H1 (cell line): Measurements from ENCODE around the gene PLD3. TPM values are rescaled to one million over a fixed set of nuclear protein-coding genes. Genes with fewer than 3 reads are reported as not detected.

Experiments used
- CTCF ChIA-PET: fragments of 300-600 bp; sonication (Branson Sonifier 250); formaldehyde crosslinking; loops from one replicate; lab custom pipeline; 2021; ENCODE audit not compliant: partially characterized antibody; lab: Charles Lee
- POLR2A ChIA-PET: fragments of 300-600 bp; sonication (Branson Sonifier 250); formaldehyde crosslinking; loops from one replicate; lab custom pipeline; 2021; ENCODE audit warnings: inconsistent platforms; ENCODE audit not compliant: partially characterized antibody; lab: Charles Lee
- DNase-seq, 2 experiments: peaks; one replicate each; pipeline versions ENCODE4 v3.0.0 to v3.0.0-alpha.2; 2010 to 2022; ENCODE audit warnings: low spot score in 2 of 2, low read depth in 1 of 2, mixed read lengths in 1 of 2
- FAIRE-seq: peaks from 2 replicates; lab custom pipeline; 2011; peaks lifted over from hg19 to GRCh38; lab: Jason Lieb, UNC
- H2AFZ ChIP-seq: 2 replicates; pipeline ENCODE4 v1.8.1; 2012; ENCODE audit warnings: low read length, inconsistent platforms
- H2AK5ac ChIP-seq: 2 replicates; pipeline ENCODE4 v1.6.1; 2013; ENCODE audit warnings: low read depth, low read length
- H2BK120ac ChIP-seq: replicated peaks from 2 replicates; pipeline ENCODE3; 2013; ENCODE audit warnings: low read depth, low read length, inconsistent platforms
- H2BK12ac ChIP-seq: 2 replicates; pipeline ENCODE4 v1.6.1; 2013; ENCODE audit warnings: low read depth, low read length
- H2BK15ac ChIP-seq: 2 replicates; pipeline ENCODE4 v1.6.1; 2013; ENCODE audit warnings: low read length
- H2BK20ac ChIP-seq: 2 replicates; pipeline ENCODE4 v1.6.1; 2013; ENCODE audit warnings: low read length
- H2BK5ac ChIP-seq: 2 replicates; pipeline ENCODE4 v1.6.1; 2013; ENCODE audit warnings: low read depth, low read length
- H3K14ac ChIP-seq: 2 replicates; pipeline ENCODE4 v1.6.1; 2013; ENCODE audit warnings: inconsistent platforms; ENCODE audit not compliant: insufficient read length
- H3K18ac ChIP-seq: 2 replicates; pipeline ENCODE4 v1.6.1; 2013; ENCODE audit warnings: low read length; ENCODE audit errors: extremely low read depth
- H3K23ac ChIP-seq: 2 replicates; pipeline ENCODE4 v1.6.1; 2013; ENCODE audit warnings: inconsistent platforms; ENCODE audit not compliant: insufficient read length
- H3K23me2 ChIP-seq: 2 replicates; pipeline ENCODE4 v1.6.1; 2013; ENCODE audit warnings: low read depth, low read length
- H3K27ac ChIP-seq: 2 replicates; pipeline ENCODE4 v1.6.1; 2011; ENCODE audit warnings: low read depth, low read length, inconsistent platforms
- H3K27me3 ChIP-seq, 4 experiments: replicated peaks in 1 of 4; 1 replicate in 1 of 4; 2 replicates in 3 of 4; pipeline versions ENCODE4 v1.6.1 to v1.8.1; 2011 to 2013; ENCODE audit warnings: low read length in 3 of 4, mild to moderate bottlenecking in 3 of 4, inconsistent platforms in 2 of 4, mixed read lengths in 2 of 4, moderate library complexity in 1 of 4; ENCODE audit not compliant: control insufficient read depth in 3 of 4, insufficient read depth in 3 of 4; ENCODE audit errors: extremely low read depth in 1 of 4
- H3K36me3 ChIP-seq, 4 experiments: 2 replicates each; pipeline versions ENCODE4 v1.6.1 to v1.8.1; 2011 to 2013; ENCODE audit warnings: mild to moderate bottlenecking in 4 of 4, low read length in 3 of 4, moderate library complexity in 2 of 4, control low read depth in 1 of 4, inconsistent platforms in 1 of 4; ENCODE audit not compliant: insufficient read depth in 4 of 4, control insufficient read depth in 2 of 4
- H3K4ac ChIP-seq: replicated peaks from 2 replicates; pipeline ENCODE3; 2013; ENCODE audit warnings: low read length, low read depth, mixed read lengths, inconsistent platforms; ENCODE audit not compliant: insufficient read length
- H3K4me1 ChIP-seq, 4 experiments: replicated peaks in 1 of 4; 1 replicate in 1 of 4; 2 replicates in 3 of 4; pipeline versions ENCODE4 v1.6.1 to v1.8.1; 2011 to 2013; ENCODE audit warnings: low read length in 3 of 4, inconsistent platforms in 2 of 4, mixed read lengths in 1 of 4; ENCODE audit not compliant: insufficient read depth in 4 of 4, control insufficient read depth in 3 of 4
- H3K4me2 ChIP-seq, 2 experiments: 2 replicates each; pipeline versions ENCODE4 v1.6.1 to v1.8.1; 2011 to 2013; ENCODE audit warnings: low read depth in 2 of 2, low read length in 2 of 2, control low read depth in 1 of 2, inconsistent platforms in 1 of 2, mild to moderate bottlenecking in 1 of 2; ENCODE audit not compliant: insufficient read depth in 1 of 2
- H3K4me3 ChIP-seq, 4 experiments: fragments of 200-600, 300-600 bp in 1 of 4; sonication (generic), shearing (Covaris generic), sonication (Bioruptor Twin) in 1 of 4; 2 replicates each; pipeline versions ENCODE4 v1.5.1 to v1.8.1; 2011 to 2016; ENCODE audit warnings: low read length in 4 of 4, low read depth in 3 of 4, control low read depth in 2 of 4, inconsistent platforms in 2 of 4, mild to moderate bottlenecking in 2 of 4, mixed read lengths in 1 of 4, moderate library complexity in 1 of 4; ENCODE audit not compliant: insufficient read depth in 2 of 4; ENCODE audit errors: extremely low read depth in 1 of 4
- H3K56ac ChIP-seq: replicated peaks from 2 replicates; pipeline ENCODE3; 2013; ENCODE audit warnings: low read depth, mild to moderate bottlenecking, mixed read lengths, low read length, inconsistent platforms; ENCODE audit not compliant: insufficient read length
- H3K79me1 ChIP-seq: 2 replicates; pipeline ENCODE4 v1.6.1; 2013; ENCODE audit warnings: low read depth, low read length, control low read depth
- H3K79me2 ChIP-seq, 2 experiments: 2 replicates each; pipeline versions ENCODE4 v1.6.1 to v1.8.1; 2012 to 2013; ENCODE audit warnings: low read length in 2 of 2, mild to moderate bottlenecking in 2 of 2, inconsistent platforms in 1 of 2; ENCODE audit not compliant: insufficient read depth in 2 of 2, control insufficient read depth in 1 of 2
- H3K9ac ChIP-seq, 4 experiments: replicated peaks in 1 of 4; 1 replicate in 1 of 4; 2 replicates in 3 of 4; pipeline versions ENCODE4 v1.6.1 to v1.8.1; 2011 to 2013; ENCODE audit warnings: low read depth in 3 of 4, low read length in 3 of 4, control low read depth in 2 of 4, mild to moderate bottlenecking in 2 of 4, moderate library complexity in 2 of 4, inconsistent platforms in 1 of 4; ENCODE audit errors: extremely low read depth in 1 of 4
- H3K9me3 ChIP-seq, 2 experiments: 2 replicates each; pipeline versions ENCODE4 v1.6.1 to v1.8.1; 2012 to 2013; ENCODE audit warnings: mild to moderate bottlenecking in 2 of 2, moderate library complexity in 2 of 2, control low read depth in 1 of 2, inconsistent platforms in 1 of 2, low read depth in 1 of 2, low read length in 1 of 2, mixed read lengths in 1 of 2; ENCODE audit not compliant: insufficient read depth in 2 of 2
- H4K20me1 ChIP-seq, 2 experiments: replicated peaks in 1 of 2; 2 replicates each; pipeline versions ENCODE3 to v1.8.1; 2011 to 2013; ENCODE audit warnings: inconsistent platforms in 2 of 2, low read length in 2 of 2, mild to moderate bottlenecking in 1 of 2; ENCODE audit not compliant: insufficient read depth in 2 of 2, control insufficient read depth in 1 of 2
- H4K5ac ChIP-seq: 2 replicates; pipeline ENCODE4 v1.6.1; 2013; ENCODE audit warnings: low read length, low read depth, mixed read lengths, inconsistent platforms; ENCODE audit not compliant: insufficient read length
- H4K8ac ChIP-seq: 2 replicates; pipeline ENCODE4 v1.8.0; 2013; ENCODE audit warnings: mild to moderate bottlenecking, moderate library complexity, low read length, inconsistent platforms; ENCODE audit not compliant: insufficient read depth; ENCODE audit errors: extremely low read depth
- H4K91ac ChIP-seq: replicated peaks from 2 replicates; pipeline ENCODE3; 2013; ENCODE audit warnings: low read length, mixed read lengths, inconsistent platforms; ENCODE audit not compliant: insufficient read length
- CEBPB ChIP-seq: IDR thresholded peaks from 2 replicates; pipeline ENCODE4 v1.6.1; 2012; ENCODE audit warnings: low read depth, low read length
- FOSL1 ChIP-seq: IDR thresholded peaks from 2 replicates; pipeline ENCODE4 v1.6.1; 2011; ENCODE audit warnings: mild to moderate bottlenecking, low read depth, low read length, moderate library complexity; ENCODE audit not compliant: insufficient read depth
- RFX5 ChIP-seq: IDR thresholded peaks from 2 replicates; pipeline ENCODE4 v1.6.1; 2011; ENCODE audit warnings: low read depth, low read length, improper control_type of control experiment, borderline replicate concordance
- WGBS, 2 experiments: shearing (Covaris generic) in 1 of 2; methylation state at CpG; one replicate each; pipeline versions ENCODE4 v1.1.6 to v1.1.7; 2013 to 2015; ENCODE audit warnings: low lambda C conversion rate in 2 of 2, mixed read lengths in 2 of 2, inconsistent platforms in 1 of 2, low coverage in 1 of 2, missing lambda C conversion rate in 1 of 2; ENCODE audit not compliant: insufficient replicate concordance in 2 of 2, insufficient coverage in 1 of 2, insufficient read length in 1 of 2; ENCODE audit errors: extremely low coverage in 1 of 2, missing lambda C conversion rate in 1 of 2; 5-methylcytosine and 5-hydroxymethylcytosine counted together
- polyA plus RNA-seq, 7 experiments: library from polyadenylated mRNA; depleted of rRNA in 3 of 7; stranded (reverse) in 5 of 7; unstranded in 2 of 7; fragments of >200 nt in 5 of 7; fragments of 200-250 nt in 2 of 7; gene quantifications; 1 replicate in 5 of 7; 2 replicates in 1 of 7; 4 replicates in 1 of 7; pipeline versions ENCODE4 v1.2.1 to v1.2.3, GENCODE V29; 2011 to 2013; ENCODE audit warnings: missing spikeins in 2 of 7, mixed read lengths in 2 of 7
- total RNA-seq: library from RNA; stranded (reverse); fragmentation: NEBNext Ultra II Directional; extraction: Animal tissue kit (Norgen Biotek cat#: 25700); gene quantifications from 2 replicates; pipeline ENCODE4 v1.2.1, GENCODE V29; 2021

The PLD3 gene
- total and polyA plus RNA-seq, 2 of the 8 experiments (the other 6 are each of a cell fraction or from before 2014, with no cell fraction given): 180 to 543 TPM

GRCh38 chr19:40314656-40315055 lies 33.8 kb upstream of the PLD3 start:
- H2BK5ac ChIP-seq: no peak overlapping the region
- FAIRE-seq: no peak
- H4K20me1 ChIP-seq: no peaks in the 10 kb centered on the region
- no peak overlapping the region for H3K9ac ChIP-seq
- no peak overlapping the region for H3K56ac ChIP-seq
- no peak overlapping the region for H3K4me2 ChIP-seq
- H2AK5ac ChIP-seq: no peak overlapping the region
- no peak overlapping the region for H2BK20ac ChIP-seq
- no peak overlapping the region for H3K27ac ChIP-seq
- no peak overlapping the region for H2BK12ac ChIP-seq
- no peak overlapping the region for H4K5ac ChIP-seq
- no peak for TF ChIP-seq CEBPB
- no peak for TF ChIP-seq RFX5
- TF ChIP-seq FOSL1: no peak
- TF ChIP-seq, all 59 proteins: peak for 0
- H3K23me2 ChIP-seq: no peaks in the 10 kb centered on the region
- no peak overlapping the region for H3K23ac ChIP-seq
- no peaks in the 10 kb centered on the region for H3K27me3 ChIP-seq
- CTCF ChIA-PET: interaction anchor here (0.8 to 3.0 kb wide), 3 partner anchors 10 to 175 kb away, joined by 3 to 14 read pairs (median 3); no protein-coding TSS in a partner anchor
- H3K18ac ChIP-seq: no peak overlapping the region
- no peaks in the 10 kb centered on the region for H3K79me1 ChIP-seq
- no peaks in the 10 kb centered on the region for H3K79me2 ChIP-seq
- no peak overlapping the region for H3K4me3 ChIP-seq
- no peak overlapping the region for H3K4ac ChIP-seq
- H3K36me3 ChIP-seq: no peaks in the 10 kb centered on the region
- no peak for DNase-seq
- H4K91ac ChIP-seq: no peak overlapping the region
- H2BK120ac ChIP-seq: no peak overlapping the region
- H3K14ac ChIP-seq: no peak overlapping the region
- POLR2A ChIA-PET: interaction anchor here (1.5 to 1.7 kb wide), 3 partner anchors 10 to 44 kb away, joined by 3 to 6 read pairs (median 5); no protein-coding TSS in a partner anchor
- 85% methylated on average over 2 of the region's 2 CpGs; no CpG with 5 or more reads in 1 of the 2 experiments for WGBS, 2 experiments
- H3K9me3 ChIP-seq: no peaks in the 10 kb centered on the region
- no peak overlapping the region for H4K8ac ChIP-seq
- no peak overlapping the region for H2BK15ac ChIP-seq
- no peaks in the 10 kb centered on the region for H3K4me1 ChIP-seq
- H2AFZ ChIP-seq: no peak overlapping the region
